ENCODE results near the gene CNPY2. TPM values are rescaled to one million over a fixed set of nuclear protein-coding genes. Genes with fewer than 3 reads are reported as not detected.
"Not testable (repeated sequence)": the region's sequence is repeated elsewhere in the genome, so short reads cannot be mapped to it uniquely, and the experiment has no call there.

The CNPY2 gene
- total RNA-seq, 1 donor from 2014 or later: 244 TPM

DNA sequence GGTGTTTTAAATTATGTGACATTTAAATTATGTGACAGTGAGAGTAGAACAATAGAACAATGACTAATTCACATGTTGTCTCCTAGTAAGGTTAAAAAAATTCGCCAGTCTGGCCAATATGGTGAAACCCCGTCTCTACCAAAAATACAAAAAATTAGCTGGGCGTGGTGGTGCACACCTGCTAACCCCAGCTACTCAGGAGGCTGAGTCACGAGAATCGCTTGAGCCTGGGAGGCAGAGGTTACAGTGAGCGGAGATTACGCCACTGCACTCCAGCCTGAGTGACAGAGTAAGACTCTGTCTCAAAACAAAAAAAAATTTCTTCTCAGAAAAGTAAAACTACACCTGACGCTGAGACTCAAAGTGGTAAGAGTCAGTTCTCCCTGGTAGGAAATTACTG, 18.4 kb downstream of the CNPY2 start:
- TF ChIP-seq, protein P1, sequence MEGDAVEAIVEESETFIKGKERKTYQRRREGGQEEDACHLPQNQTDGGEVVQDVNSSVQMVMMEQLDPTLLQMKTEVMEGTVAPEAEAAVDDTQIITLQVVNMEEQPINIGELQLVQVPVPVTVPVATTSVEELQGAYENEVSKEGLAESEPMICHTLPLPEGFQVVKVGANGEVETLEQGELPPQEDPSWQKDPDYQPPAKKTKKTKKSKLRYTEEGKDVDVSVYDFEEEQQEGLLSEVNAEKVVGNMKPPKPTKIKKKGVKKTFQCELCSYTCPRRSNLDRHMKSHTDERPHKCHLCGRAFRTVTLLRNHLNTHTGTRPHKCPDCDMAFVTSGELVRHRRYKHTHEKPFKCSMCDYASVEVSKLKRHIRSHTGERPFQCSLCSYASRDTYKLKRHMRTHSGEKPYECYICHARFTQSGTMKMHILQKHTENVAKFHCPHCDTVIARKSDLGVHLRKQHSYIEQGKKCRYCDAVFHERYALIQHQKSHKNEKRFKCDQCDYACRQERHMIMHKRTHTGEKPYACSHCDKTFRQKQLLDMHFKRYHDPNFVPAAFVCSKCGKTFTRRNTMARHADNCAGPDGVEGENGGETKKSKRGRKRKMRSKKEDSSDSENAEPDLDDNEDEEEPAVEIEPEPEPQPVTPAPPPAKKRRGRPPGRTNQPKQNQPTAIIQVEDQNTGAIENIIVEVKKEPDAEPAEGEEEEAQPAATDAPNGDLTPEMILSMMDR (conservative IDR thresholded peaks at IDR 0.05): no peak
- no peak for DNase-seq (ENCODE audit: low read depth, low spot score)
- no peak overlapping the region for H3K27ac Mint-ChIP-seq (ENCODE audit: unreplicated experiment)
- H3K4me1 Mint-ChIP-seq: peaks cover 42% of the 10 kb centered on the region
- no peaks in the 10 kb centered on the region for H3K36me3 Mint-ChIP-seq (ENCODE audit: low read depth)
- no peaks in the 10 kb centered on the region for H3K27me3 Mint-ChIP-seq (ENCODE audit: low read depth)
- H3K4me3 Mint-ChIP-seq: peak overlapping the region; percentile 97
- H3K9me3 Mint-ChIP-seq: no peaks in the 10 kb centered on the region

DNA sequence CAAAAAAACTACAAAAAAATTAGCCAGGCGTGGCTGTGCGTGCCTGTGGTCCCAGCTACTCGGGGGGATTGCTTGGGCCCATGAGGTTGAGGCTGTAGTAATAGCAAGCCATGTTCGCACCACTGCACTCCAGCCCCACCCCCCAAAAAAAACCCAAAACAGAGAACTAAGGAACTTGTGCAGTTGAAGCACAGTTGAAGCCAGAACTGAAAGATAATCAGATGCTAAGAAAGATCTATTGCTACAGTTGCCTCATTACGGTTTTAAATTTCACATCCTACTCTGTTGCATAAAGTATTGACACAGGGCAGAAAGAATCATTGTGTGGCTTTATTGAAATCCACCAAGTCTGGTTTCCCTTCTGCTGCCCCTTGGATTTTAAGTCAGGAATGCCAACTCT, 19.5 kb downstream of the CNPY2 start:
- Mint-ChIP-seq H3K36me3 (ENCODE audit: low read depth) (no peaks in the 10 kb centered on the region), H3K27me3 (ENCODE audit: low read depth) (no peaks in the 10 kb centered on the region), H3K9me3 (no peaks in the 10 kb centered on the region), H3K4me3 (peak overlapping the region; percentile 23), H3K27ac (ENCODE audit: unreplicated experiment) (no peak overlapping the region), H3K4me1 (peaks cover 39% of the 10 kb centered on the region)
- no peak for DNase-seq (ENCODE audit: low read depth, low spot score)
- TF ChIP-seq, protein P1 (conservative IDR thresholded peaks at IDR 0.05): no peak

DNA sequence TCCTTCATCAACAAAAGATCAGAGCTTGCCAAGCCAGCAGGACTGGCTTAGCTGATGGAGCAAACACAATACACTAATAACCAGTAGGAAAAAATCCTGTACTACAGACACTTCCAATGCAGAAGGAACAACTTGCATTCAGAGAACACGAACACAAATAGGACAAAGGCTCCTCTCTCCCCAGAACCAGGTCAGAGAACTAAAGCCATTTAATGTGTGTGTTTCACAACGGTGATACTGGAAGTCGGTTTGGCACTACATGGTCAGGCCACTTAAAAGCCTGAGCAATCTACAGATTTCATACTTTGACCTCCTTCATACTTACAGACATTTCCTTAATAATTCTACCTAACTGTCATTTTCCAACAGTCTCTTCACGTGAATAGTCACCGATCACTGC, 22.0 kb downstream of the CNPY2 start:
- H3K4me3 Mint-ChIP-seq: no peak overlapping the region
- peaks cover 20% of the 10 kb centered on the region for H3K4me1 Mint-ChIP-seq
- no peak overlapping the region for H3K27ac Mint-ChIP-seq (ENCODE audit: unreplicated experiment)
- no peak for DNase-seq (ENCODE audit: low read depth, low spot score)
- H3K9me3 Mint-ChIP-seq: no peaks in the 10 kb centered on the region
- H3K27me3 Mint-ChIP-seq (ENCODE audit: low read depth): no peaks in the 10 kb centered on the region
- TF ChIP-seq, protein P1 (conservative IDR thresholded peaks at IDR 0.05): no peak
- no peaks in the 10 kb centered on the region for H3K36me3 Mint-ChIP-seq (ENCODE audit: low read depth)

DNA sequence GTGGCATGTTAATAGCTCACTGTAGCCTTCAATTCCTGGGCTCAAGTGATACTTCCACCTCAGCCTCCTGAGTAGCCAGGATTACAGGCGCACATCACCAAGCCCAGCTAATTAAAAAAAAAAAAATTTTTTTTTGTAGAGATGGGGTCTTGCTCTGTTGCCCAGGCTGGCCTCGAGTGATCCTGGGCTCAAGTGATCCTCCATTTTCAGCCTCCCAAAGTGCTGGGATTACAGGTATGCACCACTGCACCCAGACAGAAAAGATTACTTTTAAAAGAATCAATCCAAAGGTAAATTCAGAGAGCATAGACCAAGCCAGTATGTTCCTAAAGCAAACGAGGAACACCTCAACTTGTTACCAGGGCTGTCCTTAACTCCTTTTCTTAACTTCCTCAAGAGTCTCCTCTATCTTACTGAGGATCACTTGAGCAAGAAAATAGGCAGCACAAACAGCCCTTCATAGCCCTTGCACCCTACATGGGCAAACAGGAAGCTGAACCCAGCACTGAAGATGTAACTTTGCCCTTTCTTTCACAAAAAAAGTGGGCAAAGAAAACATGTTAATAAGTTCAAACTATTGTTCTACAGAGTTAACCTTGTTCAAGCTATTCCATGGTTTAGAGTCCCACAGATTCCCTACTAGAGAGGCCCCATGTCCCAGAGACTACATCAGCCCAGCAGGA, 26.9 kb downstream of the CNPY2 start:
- no peak for DNase-seq (ENCODE audit: low read depth, low spot score)
- Mint-ChIP-seq H3K9me3 (no peaks in the 10 kb centered on the region), H3K27ac (ENCODE audit: unreplicated experiment) (no peak overlapping the region), H3K36me3 (ENCODE audit: low read depth) (peaks cover 5% of the 10 kb centered on the region), H3K4me1 (peaks cover 4% of the 10 kb centered on the region), H3K4me3 (no peak overlapping the region), H3K27me3 (ENCODE audit: low read depth) (no peaks in the 10 kb centered on the region)
- TF ChIP-seq, protein P1 (conservative IDR thresholded peaks at IDR 0.05): no peak

DNA sequence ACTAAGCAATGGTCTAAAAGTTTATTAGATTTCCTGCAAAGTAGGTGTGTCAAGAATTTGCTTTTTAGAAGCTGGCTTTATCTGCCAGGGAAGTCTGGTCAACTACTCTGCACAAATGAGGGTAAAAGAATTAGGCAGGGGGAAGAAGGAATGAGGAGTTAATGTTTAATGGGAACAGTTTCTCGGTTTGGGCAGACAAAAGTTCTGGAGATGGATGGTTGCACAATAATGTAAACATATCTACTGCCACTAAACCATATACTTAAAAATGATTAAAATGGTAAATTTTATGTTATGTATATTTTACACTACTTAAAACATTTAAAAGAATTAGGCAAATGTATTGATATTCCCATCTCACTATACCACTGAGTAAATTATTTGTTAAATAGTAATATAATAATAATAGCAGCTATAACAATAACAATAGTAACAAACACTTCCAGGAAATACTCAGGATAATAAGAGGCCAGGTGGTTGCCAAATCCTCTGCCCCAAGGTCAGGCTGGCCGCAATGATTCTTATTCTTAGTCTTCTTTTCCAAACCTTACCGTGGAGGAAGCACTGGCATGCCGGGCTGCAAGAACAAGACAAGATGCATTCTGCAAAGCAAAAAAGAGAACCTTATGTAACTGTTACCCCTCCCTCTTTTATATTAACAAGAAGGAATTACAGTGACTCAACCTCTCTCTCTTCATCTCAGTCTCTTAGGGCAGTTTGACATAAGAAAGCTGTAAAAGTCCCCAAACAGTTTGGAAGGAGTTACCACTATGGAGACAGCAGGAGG, 29.6 kb downstream of the CNPY2 start:
- H3K4me3 Mint-ChIP-seq: no peak overlapping the region
- H3K36me3 Mint-ChIP-seq (ENCODE audit: low read depth): peaks cover 12% of the 10 kb centered on the region

DNA sequence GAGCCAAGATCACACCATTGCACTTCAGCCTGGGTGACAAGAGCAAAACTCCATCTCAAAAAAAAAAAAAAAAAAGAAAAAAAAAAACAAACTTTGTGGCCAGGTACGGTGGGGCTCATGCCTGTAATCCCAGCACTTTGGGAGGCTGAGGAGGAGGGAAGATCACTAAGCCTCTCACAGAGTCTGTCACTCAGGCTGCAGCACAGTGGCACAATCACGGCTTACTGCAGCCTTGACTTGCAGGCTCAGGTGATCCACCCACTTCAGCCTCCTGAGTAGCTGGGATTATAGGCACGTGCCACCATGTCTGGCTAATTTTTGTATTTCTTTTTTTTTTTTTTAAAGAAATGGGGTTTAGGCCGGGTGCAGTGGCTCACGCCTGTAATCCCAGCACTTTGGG, 31.5 kb downstream of the CNPY2 start:
- H3K4me3 Mint-ChIP-seq; H3K4me1 Mint-ChIP-seq; H3K27me3 Mint-ChIP-seq (ENCODE audit: low read depth); DNase-seq (ENCODE audit: low read depth, low spot score); H3K27ac Mint-ChIP-seq (ENCODE audit: unreplicated experiment); H3K9me3 Mint-ChIP-seq: not testable (repeated sequence)
- H3K36me3 Mint-ChIP-seq (ENCODE audit: low read depth): peaks cover 16% of the 10 kb centered on the region

More for the DNA sequence above, 29.6 kb downstream of the CNPY2 start:
- no peak for DNase-seq (ENCODE audit: low read depth, low spot score)
- Mint-ChIP-seq H3K27me3 (ENCODE audit: low read depth) (no peaks in the 10 kb centered on the region), H3K27ac (ENCODE audit: unreplicated experiment) (no peak overlapping the region), H3K9me3 (no peaks in the 10 kb centered on the region), H3K4me1 (no peaks in the 10 kb centered on the region)
- TF ChIP-seq, protein P1 (conservative IDR thresholded peaks at IDR 0.05): no peak
